K562 (cell line): ENCODE results near the gene BEST4. TPM values are rescaled to one million over a fixed set of nuclear protein-coding genes. Genes with fewer than 3 reads are reported as not detected.

Source experiments
- ARNT ChIP-seq, 2 experiments: fragments of 450-650 bp; IDR thresholded peaks; 2 replicates each; pipeline ENCODE4 v1.6.1; 2016; ENCODE audit warnings: mild to moderate bottlenecking in 1 of 2
- CBFB ChIP-seq: sonication (generic); formaldehyde crosslinking; IDR thresholded peaks from 2 replicates; pipeline ENCODE4 v1.4.0; 2020; ENCODE audit warnings: mild to moderate bottlenecking, missing genetic modification reagents
- EGR1 ChIP-seq: fragments of 450-650 bp; conservative IDR thresholded peaks from 2 replicates; pipeline ENCODE4 v1.6.1; 2017; ENCODE audit warnings: mild to moderate bottlenecking
- ERF ChIP-seq: fragments of 450-650 bp; formaldehyde crosslinking; IDR thresholded peaks from 2 replicates; pipeline ENCODE4 v1.4.0; 2020; ENCODE audit warnings: mild to moderate bottlenecking, mixed read lengths
- FOS ChIP-seq: IDR thresholded peaks from 3 replicates; pipeline ENCODE4 v1.6.1; 2011; ENCODE audit not compliant: insufficient read length; ENCODE audit errors: extremely low read depth
- FOXA3 ChIP-seq, 2 experiments: fragments of 450-650 bp in 1 of 2; sonication (generic) in 1 of 2; formaldehyde crosslinking; IDR thresholded peaks in 1 of 2; conservative IDR thresholded peaks in 1 of 2; 2 replicates each; pipeline versions ENCODE4 v1.4.0 to v1.8.0; 2020 to 2022; ENCODE audit warnings: mild to moderate bottlenecking in 2 of 2, missing genetic modification reagents in 1 of 2
- HMGN3 ChIP-seq: IDR thresholded peaks from 2 replicates; pipeline ENCODE4 v1.6.1; 2011; ENCODE audit warnings: borderline replicate concordance, low read depth, mild to moderate bottlenecking, mixed read lengths, low read length; ENCODE audit not compliant: insufficient read length; ENCODE audit errors: extremely low read depth
- MCM3 ChIP-seq: fragments of 450-650 bp; IDR thresholded peaks from 2 replicates; pipeline ENCODE4 v1.6.1; 2016
- NFATC3 ChIP-seq: fragments of 450-650 bp; IDR thresholded peaks from 2 replicates; pipeline ENCODE4 v1.6.1; 2017; ENCODE audit warnings: mild to moderate bottlenecking
- NFE2 ChIP-seq: IDR thresholded peaks from 2 replicates; pipeline ENCODE4 v1.6.1; 2014; ENCODE audit warnings: antibody characterized with exemption, low read depth
- NFE2L1 ChIP-seq: fragments of 450-650 bp; IDR thresholded peaks from 2 replicates; pipeline ENCODE4 v1.6.1; 2016; ENCODE audit warnings: missing genetic modification characterization, low read depth, mild to moderate bottlenecking, missing compliant biosample characterization, moderate library complexity, borderline replicate concordance
- NONO ChIP-seq, 2 experiments: fragments of 200-400 bp in 1 of 2; fragments of 450-650 bp in 1 of 2; formaldehyde crosslinking in 1 of 2; IDR thresholded peaks; 2 replicates each; pipeline ENCODE4 v1.6.1; 2017; ENCODE audit warnings: low read depth in 2 of 2, mild to moderate bottlenecking in 2 of 2, moderate library complexity in 2 of 2, low read length in 1 of 2
- RBM39 ChIP-seq: fragments of 200-400 bp; formaldehyde crosslinking; optimal IDR thresholded peaks from 2 replicates; pipeline ENCODE3; 2018; ENCODE audit warnings: low read depth, low read length
- SP2 ChIP-seq: IDR thresholded peaks from 2 replicates; pipeline ENCODE4 v1.6.1; 2011; ENCODE audit warnings: mild to moderate bottlenecking, low read depth, low read length, moderate library complexity; ENCODE audit not compliant: poor library complexity, severe bottlenecking; ENCODE audit errors: extremely low read depth
- ZNF124 ChIP-seq: sonication (generic); formaldehyde crosslinking; IDR thresholded peaks from 2 replicates; pipeline ENCODE4 v1.8.1; 2022; ENCODE audit warnings: missing genetic modification reagents
- ZNF212 ChIP-seq: fragments of 450-650 bp; formaldehyde crosslinking; IDR thresholded peaks from 2 replicates; pipeline ENCODE4 v1.4.0; 2020; ENCODE audit warnings: mild to moderate bottlenecking
- ZNF717 ChIP-seq: fragments of 250-450 bp; sonication (Bioruptor Pico); IDR thresholded peaks from 2 replicates; pipeline ENCODE4 v1.5.0; 2021
- ZNF76 ChIP-seq: fragments of 250-450 bp; sonication (Bioruptor Pico); IDR thresholded peaks from 2 replicates; pipeline ENCODE4 v1.4.0; 2020; ENCODE audit warnings: mild to moderate bottlenecking, moderate library complexity, borderline replicate concordance
- ZNF79 ChIP-seq: fragments of 250-450 bp; sonication (Bioruptor Pico); IDR thresholded peaks from 2 replicates; pipeline ENCODE4 v1.4.0; 2020; ENCODE audit warnings: low read depth, mild to moderate bottlenecking, moderate library complexity
- polyA plus RNA-seq, 8 experiments: library from polyadenylated mRNA; depleted of rRNA in 4 of 8; stranded (reverse) in 5 of 8; unstranded in 3 of 8; fragments of >200 nt; fragmentation: Nextera tagmentation in 2 of 8; fragmentation: Illumina TruSeq in 1 of 8; extraction: Ambion mirVana in 2 of 8; extraction: Trizol in 1 of 8; gene quantifications; 2 replicates each; pipeline versions ENCODE4 v1.2.1 to v1.2.3, GENCODE V29; 2011 to 2014; ENCODE audit warnings: inconsistent platforms in 1 of 8, missing spikeins in 1 of 8
- total RNA-seq, 7 experiments: library from RNA; depleted of rRNA in 6 of 7; stranded (reverse); fragments of >200 nt in 6 of 7; fragmentation: Illumina TruSeq in 2 of 7; extraction: Trizol in 2 of 7; gene quantifications; 2 replicates each; pipeline versions ENCODE4 v1.2.1 to v1.2.3, GENCODE V29; 2011 to 2021; ENCODE audit warnings: low replicate concordance in 1 of 7
- TF ChIP-seq, protein P1 (sequence below): conservative IDR thresholded peaks from 2 replicates; pipeline ENCODE4 v1.6.1; 2011; ENCODE audit warnings: low read depth, mild to moderate bottlenecking, low read length; ENCODE audit not compliant: control insufficient read depth
- TF ChIP-seq, protein P2 (sequence below): fragments of 250-450 bp; sonication (Bioruptor Pico); IDR thresholded peaks from 2 replicates; pipeline ENCODE4 v1.5.0; 2021
- TF ChIP-seq, protein P3 (sequence below): fragments of 450-650 bp; IDR thresholded peaks from 2 replicates; pipeline ENCODE4 v1.6.1; 2017; ENCODE audit warnings: antibody characterized with exemption, mild to moderate bottlenecking

Gene BEST4
- total and polyA plus RNA-seq, 9 of the 15 experiments (the other 6 are each of a cell fraction or from before 2014, with no cell fraction given): 0.07 to 0.11 TPM; not detected in 7

DNA sequence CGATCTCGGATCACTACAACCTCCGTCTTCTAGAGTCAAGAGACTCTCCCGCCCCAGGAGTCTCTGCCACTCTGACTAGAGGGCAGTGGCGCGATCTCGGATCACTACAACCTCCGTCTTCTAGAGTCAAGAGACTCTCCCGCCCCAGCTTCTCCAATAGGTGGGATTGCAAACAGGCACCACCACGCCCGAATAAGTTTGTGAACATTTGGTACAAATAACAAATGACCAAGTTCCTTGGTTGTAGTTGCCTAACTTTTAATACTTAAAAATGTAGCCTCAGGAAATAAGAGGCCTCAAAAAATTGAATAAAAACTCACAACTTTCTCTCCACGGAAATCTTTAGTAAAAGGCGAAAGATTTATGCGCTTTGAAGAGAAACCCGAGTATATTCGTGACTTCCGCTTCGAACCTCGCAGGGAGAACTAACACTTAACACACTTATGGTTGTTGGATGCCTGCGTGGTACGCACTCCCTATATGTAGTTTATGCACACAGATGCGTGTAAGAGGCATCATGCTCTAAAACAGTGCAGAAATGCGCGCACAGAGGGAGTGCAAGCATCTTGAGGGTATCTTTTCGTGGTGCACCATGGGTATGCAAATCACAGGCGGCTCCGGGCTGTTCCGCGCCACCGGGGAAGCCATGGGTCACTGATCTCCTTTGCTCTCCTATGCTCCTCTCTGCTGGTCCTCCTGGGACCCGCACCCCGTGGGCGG, 31.8 kb upstream of the BEST4 start (continued):
- TF ChIP-seq ZNF717 (CRISPR knock-in tag): peak; percentile 95
- TF ChIP-seq NONO (IDR thresholded peaks at IDR 0.05; ENCODE audit: low read depth in 2 of 2, low read length in 1 of 2): peak; percentile 66 to 88; a peak in 3 of 4 replicates
- TF ChIP-seq ZNF79 (CRISPR knock-in tag): peak; percentile 10; the same call in 1 of the 2 replicates
- TF ChIP-seq FOXA3 (CRISPR knock-in tag; conservative IDR thresholded peaks at IDR 0.05 in 1 of 2, IDR thresholded peaks at IDR 0.05 in 1 of 2): peak; percentile 35 to 50; a peak in 3 of 4 replicates
- TF ChIP-seq ZNF124: no peak
- TF ChIP-seq ARNT (IDR thresholded peaks at IDR 0.05): peak; percentile 98
- peak; percentile 85; the same call in 1 of the 2 replicates for TF ChIP-seq ZNF76 (CRISPR knock-in tag)
- peak; percentile 85 for TF ChIP-seq ZNF212
- TF ChIP-seq RBM39: peak; percentile 100
- TF ChIP-seq, protein P1, sequence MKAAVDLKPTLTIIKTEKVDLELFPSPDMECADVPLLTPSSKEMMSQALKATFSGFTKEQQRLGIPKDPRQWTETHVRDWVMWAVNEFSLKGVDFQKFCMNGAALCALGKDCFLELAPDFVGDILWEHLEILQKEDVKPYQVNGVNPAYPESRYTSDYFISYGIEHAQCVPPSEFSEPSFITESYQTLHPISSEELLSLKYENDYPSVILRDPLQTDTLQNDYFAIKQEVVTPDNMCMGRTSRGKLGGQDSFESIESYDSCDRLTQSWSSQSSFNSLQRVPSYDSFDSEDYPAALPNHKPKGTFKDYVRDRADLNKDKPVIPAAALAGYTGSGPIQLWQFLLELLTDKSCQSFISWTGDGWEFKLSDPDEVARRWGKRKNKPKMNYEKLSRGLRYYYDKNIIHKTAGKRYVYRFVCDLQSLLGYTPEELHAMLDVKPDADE: peak; percentile 94
- TF ChIP-seq NFATC3: peak; percentile 82; the same call in 1 of the 2 replicates
- TF ChIP-seq NFE2L1 (tag): no peak
- no peak; the same call in none of the 2 replicates for TF ChIP-seq ERF
- TF ChIP-seq EGR1: peak; percentile 27; the same call in 1 of the 2 replicates
- peak; percentile 23; the same call in 1 of the 2 replicates for TF ChIP-seq NFE2
- TF ChIP-seq, protein P2, sequence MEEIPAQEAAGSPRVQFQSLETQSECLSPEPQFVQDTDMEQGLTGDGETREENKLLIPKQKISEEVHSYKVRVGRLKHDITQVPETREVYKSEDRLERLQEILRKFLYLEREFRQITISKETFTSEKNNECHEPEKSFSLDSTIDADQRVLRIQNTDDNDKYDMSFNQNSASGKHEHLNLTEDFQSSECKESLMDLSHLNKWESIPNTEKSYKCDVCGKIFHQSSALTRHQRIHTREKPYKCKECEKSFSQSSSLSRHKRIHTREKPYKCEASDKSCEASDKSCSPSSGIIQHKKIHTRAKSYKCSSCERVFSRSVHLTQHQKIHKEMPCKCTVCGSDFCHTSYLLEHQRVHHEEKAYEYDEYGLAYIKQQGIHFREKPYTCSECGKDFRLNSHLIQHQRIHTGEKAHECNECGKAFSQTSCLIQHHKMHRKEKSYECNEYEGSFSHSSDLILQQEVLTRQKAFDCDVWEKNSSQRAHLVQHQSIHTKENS (CRISPR knock-in tag): peak; percentile 89; the same call in 1 of the 2 replicates
- TF ChIP-seq HMGN3: no peak
- TF ChIP-seq CBFB (CRISPR knock-in tag): no peak
- peak; percentile 18 for TF ChIP-seq SP2
- no peak for TF ChIP-seq FOS
- TF ChIP-seq, protein P3, sequence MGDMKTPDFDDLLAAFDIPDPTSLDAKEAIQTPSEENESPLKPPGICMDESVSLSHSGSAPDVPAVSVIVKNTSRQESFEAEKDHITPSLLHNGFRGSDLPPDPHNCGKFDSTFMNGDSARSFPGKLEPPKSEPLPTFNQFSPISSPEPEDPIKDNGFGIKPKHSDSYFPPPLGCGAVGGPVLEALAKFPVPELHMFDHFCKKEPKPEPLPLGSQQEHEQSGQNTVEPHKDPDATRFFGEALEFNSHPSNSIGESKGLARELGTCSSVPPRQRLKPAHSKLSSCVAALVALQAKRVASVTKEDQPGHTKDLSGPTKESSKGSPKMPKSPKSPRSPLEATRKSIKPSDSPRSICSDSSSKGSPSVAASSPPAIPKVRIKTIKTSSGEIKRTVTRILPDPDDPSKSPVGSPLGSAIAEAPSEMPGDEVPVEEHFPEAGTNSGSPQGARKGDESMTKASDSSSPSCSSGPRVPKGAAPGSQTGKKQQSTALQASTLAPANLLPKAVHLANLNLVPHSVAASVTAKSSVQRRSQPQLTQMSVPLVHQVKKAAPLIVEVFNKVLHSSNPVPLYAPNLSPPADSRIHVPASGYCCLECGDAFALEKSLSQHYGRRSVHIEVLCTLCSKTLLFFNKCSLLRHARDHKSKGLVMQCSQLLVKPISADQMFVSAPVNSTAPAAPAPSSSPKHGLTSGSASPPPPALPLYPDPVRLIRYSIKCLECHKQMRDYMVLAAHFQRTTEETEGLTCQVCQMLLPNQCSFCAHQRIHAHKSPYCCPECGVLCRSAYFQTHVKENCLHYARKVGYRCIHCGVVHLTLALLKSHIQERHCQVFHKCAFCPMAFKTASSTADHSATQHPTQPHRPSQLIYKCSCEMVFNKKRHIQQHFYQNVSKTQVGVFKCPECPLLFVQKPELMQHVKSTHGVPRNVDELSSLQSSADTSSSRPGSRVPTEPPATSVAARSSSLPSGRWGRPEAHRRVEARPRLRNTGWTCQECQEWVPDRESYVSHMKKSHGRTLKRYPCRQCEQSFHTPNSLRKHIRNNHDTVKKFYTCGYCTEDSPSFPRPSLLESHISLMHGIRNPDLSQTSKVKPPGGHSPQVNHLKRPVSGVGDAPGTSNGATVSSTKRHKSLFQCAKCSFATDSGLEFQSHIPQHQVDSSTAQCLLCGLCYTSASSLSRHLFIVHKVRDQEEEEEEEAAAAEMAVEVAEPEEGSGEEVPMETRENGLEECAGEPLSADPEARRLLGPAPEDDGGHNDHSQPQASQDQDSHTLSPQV: peak; percentile 83
- no peak for TF ChIP-seq MCM3
